Large intestine (tissue), 3 donors: ENCODE measurements around the gene BACH2. TPM values are rescaled to one million over a fixed set of nuclear protein-coding genes. Genes with fewer than 3 reads are reported as not detected.
A peak's percentile ranks its signal among the peaks of the same experiment; 100 is the strongest.

Experiments used
- DNase-seq, 2 donors: peaks; one replicate each; pipeline versions ENCODE4 v3.0.0 to v3.0.0-alpha.2; 2013
- H3K27ac ChIP-seq: one replicate; pipeline ENCODE4 v1.5.1; 2013; ENCODE audit warnings: low read length
- H3K27me3 ChIP-seq: 2 replicates; pipeline ENCODE4 v1.6.1; 2013; ENCODE audit warnings: low read length; ENCODE audit not compliant: control insufficient read depth, insufficient read depth
- H3K36me3 ChIP-seq: 2 replicates; pipeline ENCODE4 v1.6.1; 2013; ENCODE audit warnings: low read length; ENCODE audit not compliant: control insufficient read depth, insufficient read depth
- H3K4me1 ChIP-seq: one replicate; pipeline ENCODE4 v1.6.1; 2013; ENCODE audit warnings: low read length; ENCODE audit not compliant: control insufficient read depth, insufficient read depth
- H3K4me3 ChIP-seq: one replicate; pipeline ENCODE4 v1.5.1; 2013; ENCODE audit warnings: low read length
- H3K9me3 ChIP-seq: one replicate; pipeline ENCODE4 v1.6.1; 2013; ENCODE audit warnings: mild to moderate bottlenecking, low read depth, low read length, moderate library complexity; ENCODE audit not compliant: control insufficient read depth
- WGBS: methylation state at CpG from one replicate; pipeline ENCODE4 v1.1.5; 2013; ENCODE audit warnings: low lambda C conversion rate; ENCODE audit not compliant: insufficient coverage; 5-methylcytosine and 5-hydroxymethylcytosine counted together
- polyA plus RNA-seq: library from polyadenylated mRNA; unstranded; fragments of 120-200 nt; gene quantifications from one replicate; pipeline ENCODE4 v1.2.1, GENCODE V29; 2013

Gene BACH2
- polyA plus RNA-seq, 1 donor, result 2.8 TPM

GRCh38 chr6:90303039-90303438 lies 6.4 kb upstream of the BACH2 start:
- Histone ChIP-seq H3K36me3 (no peaks in the 10 kb centered on the region), H3K4me1 (no peaks in the 10 kb centered on the region), H3K4me3 (no peak overlapping the region), H3K9me3 (no peaks in the 10 kb centered on the region), H3K27me3 (peaks cover 48% of the 10 kb centered on the region), H3K27ac (no peak overlapping the region)
- WGBS, result 40% methylated on average over 1 of the region's 2 CpGs
- no peak for DNase-seq

GRCh38 chr6:90302320-90302719 lies 5.7 kb upstream of the BACH2 start:
- no peak for DNase-seq
- no peak overlapping the region for H3K4me3 ChIP-seq

GRCh38 chr6:90301816-90302215 lies 5.2 kb upstream of the BACH2 start:
- WGBS, result no CpG with 5 or more reads among the region's 1 CpG

More at GRCh38 chr6:90302320-90302719, 5.7 kb upstream of the BACH2 start:
- Histone ChIP-seq H3K9me3 (no peaks in the 10 kb centered on the region), H3K36me3 (no peaks in the 10 kb centered on the region), H3K27ac (no peak overlapping the region), H3K27me3 (peaks cover 55% of the 10 kb centered on the region), H3K4me1 (no peaks in the 10 kb centered on the region)
- 95% methylated on average over 2 of the region's 2 CpGs for WGBS

GRCh38 chr6:90298459-90299053 lies 1.9 kb upstream of the BACH2 start:
- Histone ChIP-seq H3K36me3 (no peaks in the 10 kb centered on the region), H3K4me1 (peaks cover 9% of the 10 kb centered on the region), H3K9me3 (peaks cover 3% of the 10 kb centered on the region), H3K27me3 (peaks cover 73% of the 10 kb centered on the region), H3K27ac (no peak overlapping the region), H3K4me3 (no peak overlapping the region)
- no peak for DNase-seq
- 100% methylated on average over 2 of the region's 7 CpGs for WGBS

More at GRCh38 chr6:90301816-90302215, 5.2 kb upstream of the BACH2 start:
- H3K4me3 ChIP-seq, result no peak overlapping the region
- peaks cover 59% of the 10 kb centered on the region for H3K27me3 ChIP-seq
- H3K36me3 ChIP-seq, result no peaks in the 10 kb centered on the region
- DNase-seq, result no peak
- no peak overlapping the region for H3K27ac ChIP-seq
- H3K4me1 ChIP-seq, result peaks cover 3% of the 10 kb centered on the region
- no peaks in the 10 kb centered on the region for H3K9me3 ChIP-seq

- no CpG with 5 or more reads among the region's 9 CpGs for WGBS
- Histone ChIP-seq H3K27ac (no peak overlapping the region), H3K4me3 (no peak overlapping the region), H3K9me3 (peaks cover 3% of the 10 kb centered on the region), H3K4me1 (peaks cover 9% of the 10 kb centered on the region), H3K27me3 (peaks cover 73% of the 10 kb centered on the region), H3K36me3 (no peaks in the 10 kb centered on the region)
- DNase-seq, result no peak
Observed at GRCh38 chr6:90297867-90298381, 1.3 kb upstream of the BACH2 start.

- WGBS, result 0% methylated on average over 1 of the region's 31 CpGs
- Histone ChIP-seq H3K27ac (no peak overlapping the region), H3K9me3 (peaks cover 3% of the 10 kb centered on the region), H3K27me3 (peaks cover 74% of the 10 kb centered on the region), H3K36me3 (no peaks in the 10 kb centered on the region), H3K4me1 (peaks cover 9% of the 10 kb centered on the region), H3K4me3 (peak overlapping the region; percentile 39)
- no peak for DNase-seq
Observed at GRCh38 chr6:90297115-90297866, 648 bp upstream of the BACH2 start.

GRCh38 chr6:90295854-90296340 lies 746 bp downstream of the BACH2 start:
- WGBS, result no CpG with 5 or more reads among the region's 57 CpGs
- Histone ChIP-seq H3K4me1 (peaks cover 9% of the 10 kb centered on the region), H3K9me3 (peaks cover 3% of the 10 kb centered on the region), H3K27ac (peak overlapping the region; percentile 20), H3K4me3 (peak overlapping the region; percentile 56), H3K27me3 (peaks cover 71% of the 10 kb centered on the region), H3K36me3 (no peaks in the 10 kb centered on the region)
- DNase-seq, result peak; percentile 44 to 74

GRCh38 chr6:90294989-90295853 lies 1.4 kb downstream of the BACH2 start:
- peak overlapping the region; percentile 20 for H3K27ac ChIP-seq
- no peaks in the 10 kb centered on the region for H3K36me3 ChIP-seq
- peaks cover 3% of the 10 kb centered on the region for H3K9me3 ChIP-seq
- WGBS, result no CpG with 5 or more reads among the region's 79 CpGs
- peaks cover 9% of the 10 kb centered on the region for H3K4me1 ChIP-seq
- DNase-seq, result peak in 1 of 2 donors; percentile 48
- H3K27me3 ChIP-seq, result peaks cover 71% of the 10 kb centered on the region
- H3K4me3 ChIP-seq, result peak overlapping the region; percentile 56

GRCh38 chr6:90294614-90294988 lies 2.0 kb downstream of the BACH2 start:
- no peak overlapping the region for H3K27ac ChIP-seq
- peaks cover 9% of the 10 kb centered on the region for H3K4me1 ChIP-seq
- peaks cover 66% of the 10 kb centered on the region for H3K27me3 ChIP-seq
- no peaks in the 10 kb centered on the region for H3K36me3 ChIP-seq
- H3K9me3 ChIP-seq, result peaks cover 3% of the 10 kb centered on the region
- no peak for DNase-seq
- WGBS, result no CpG with 5 or more reads among the region's 15 CpGs
- H3K4me3 ChIP-seq, result peak overlapping the region; percentile 56

- WGBS, result 78% methylated on average over 3 of the region's 5 CpGs
- H3K27me3 ChIP-seq, result peaks cover 63% of the 10 kb centered on the region
- H3K4me3 ChIP-seq, result no peak overlapping the region
- no peaks in the 10 kb centered on the region for H3K36me3 ChIP-seq
- DNase-seq, result no peak
- H3K4me1 ChIP-seq, result peaks cover 9% of the 10 kb centered on the region
- H3K27ac ChIP-seq, result no peak overlapping the region
- H3K9me3 ChIP-seq, result peaks cover 3% of the 10 kb centered on the region
Observed at GRCh38 chr6:90294008-90294511, 2.6 kb downstream of the BACH2 start.
